ENCODE data around the gene MEX3D.

The MEX3D gene

GRCh38 chr19:1571358-1571757, 3.2 kb upstream of the MEX3D start:
- in situ Hi-C loops (cut with MboI; ENCODE audit: low sequenced_read_pairs): no loop called here
- no peak for DNase-seq (ENCODE audit: low spot score in 2 of 2)
- Histone ChIP-seq H3K9me3 (no peaks in the 10 kb centered on the region), H3K4me1 (no peaks in the 10 kb centered on the region), H3K4me3 (no peak overlapping the region), H3K36me3 (replicated peaks) (no peaks in the 10 kb centered on the region), H3K27me3 (ENCODE audit: low read depth) (no peaks in the 10 kb centered on the region)

- H3K27me3 ChIP-seq (ENCODE audit: low read depth): no peaks in the 10 kb centered on the region
- H3K4me3 ChIP-seq: no peak overlapping the region
- in situ Hi-C loops (cut with MboI; ENCODE audit: low sequenced_read_pairs): no loop called here
- DNase-seq (ENCODE audit: low spot score in 2 of 2): no peak
- H3K9me3 ChIP-seq: no peaks in the 10 kb centered on the region
- no peaks in the 10 kb centered on the region for H3K4me1 ChIP-seq
- H3K36me3 ChIP-seq (replicated peaks): no peaks in the 10 kb centered on the region
These were observed 2.7 kb upstream of the MEX3D start for GRCh38 chr19:1570836-1571235.

- in situ Hi-C loops (cut with MboI; ENCODE audit: low sequenced_read_pairs): no loop called here
- no peak for DNase-seq (ENCODE audit: low spot score in 2 of 2)
- no peaks in the 10 kb centered on the region for H3K27me3 ChIP-seq (ENCODE audit: low read depth)
- no peak overlapping the region for H3K4me3 ChIP-seq
- H3K9me3 ChIP-seq: no peaks in the 10 kb centered on the region
- no peaks in the 10 kb centered on the region for H3K4me1 ChIP-seq
- peaks cover 2% of the 10 kb centered on the region for H3K36me3 ChIP-seq (replicated peaks)
These were observed 1.9 kb upstream of the MEX3D start for GRCh38 chr19:1569997-1570396.

- H3K4me3 ChIP-seq: no peak overlapping the region
- no peaks in the 10 kb centered on the region for H3K9me3 ChIP-seq
- H3K27me3 ChIP-seq (ENCODE audit: low read depth): no peaks in the 10 kb centered on the region
- H3K36me3 ChIP-seq (replicated peaks): peaks cover 2% of the 10 kb centered on the region
- in situ Hi-C loops (cut with MboI; ENCODE audit: low sequenced_read_pairs): no loop called here
- no peak for DNase-seq (ENCODE audit: low spot score in 2 of 2)
- H3K4me1 ChIP-seq: no peaks in the 10 kb centered on the region
These were observed 287 bp downstream of the MEX3D start for GRCh38 chr19:1567848-1568227.

- H3K36me3 ChIP-seq (replicated peaks): peaks cover 2% of the 10 kb centered on the region
- in situ Hi-C loops (cut with MboI; ENCODE audit: low sequenced_read_pairs): no loop called here
- peak in 1 of 2 experiments; percentile 61 for DNase-seq (ENCODE audit: low spot score in 2 of 2)
- no peaks in the 10 kb centered on the region for H3K4me1 ChIP-seq
- no peaks in the 10 kb centered on the region for H3K9me3 ChIP-seq
- H3K4me3 ChIP-seq: peak overlapping the region; percentile 70
- H3K27me3 ChIP-seq (ENCODE audit: low read depth): no peaks in the 10 kb centered on the region
These were observed 843 bp downstream of the MEX3D start for GRCh38 chr19:1567116-1567847.

GRCh38 chr19:1566392-1567115, 1.6 kb downstream of the MEX3D start:
- Histone ChIP-seq H3K9me3 (no peaks in the 10 kb centered on the region), H3K4me1 (no peaks in the 10 kb centered on the region), H3K27me3 (ENCODE audit: low read depth) (no peaks in the 10 kb centered on the region), H3K36me3 (replicated peaks) (peaks cover 2% of the 10 kb centered on the region), H3K4me3 (peak overlapping the region; percentile 70)
- peak; percentile 72 to 82 for DNase-seq (ENCODE audit: low spot score in 2 of 2)
- in situ Hi-C loops (cut with MboI; ENCODE audit: low sequenced_read_pairs): no loop called here

GRCh38 chr19:1563251-1563650, 4.9 kb downstream of the MEX3D start:
- Histone ChIP-seq H3K4me3 (no peak overlapping the region), H3K9me3 (no peaks in the 10 kb centered on the region), H3K4me1 (no peaks in the 10 kb centered on the region), H3K27me3 (ENCODE audit: low read depth) (no peaks in the 10 kb centered on the region), H3K36me3 (replicated peaks) (peaks cover 2% of the 10 kb centered on the region)
- in situ Hi-C loops (cut with MboI; ENCODE audit: low sequenced_read_pairs): no loop called here
- DNase-seq (ENCODE audit: low spot score in 2 of 2): no peak

- in situ Hi-C loops (cut with MboI; ENCODE audit: low sequenced_read_pairs): no loop called here
- DNase-seq (ENCODE audit: low spot score in 2 of 2): no peak
- Histone ChIP-seq H3K4me3 (no peak overlapping the region), H3K36me3 (replicated peaks) (peaks cover 8% of the 10 kb centered on the region), H3K27me3 (ENCODE audit: low read depth) (no peaks in the 10 kb centered on the region), H3K9me3 (no peaks in the 10 kb centered on the region), H3K4me1 (no peaks in the 10 kb centered on the region)
These were observed 6.8 kb downstream of the MEX3D start for GRCh38 chr19:1561236-1561842.

- H3K36me3 ChIP-seq (replicated peaks): peaks cover 8% of the 10 kb centered on the region
- in situ Hi-C loops (cut with MboI; ENCODE audit: low sequenced_read_pairs): no loop called here
- H3K27me3 ChIP-seq (ENCODE audit: low read depth): no peaks in the 10 kb centered on the region
- DNase-seq (ENCODE audit: low spot score in 2 of 2): no peak
- H3K9me3 ChIP-seq: no peaks in the 10 kb centered on the region
- no peak overlapping the region for H3K4me3 ChIP-seq
- no peaks in the 10 kb centered on the region for H3K4me1 ChIP-seq
These were observed 7.7 kb downstream of the MEX3D start for GRCh38 chr19:1560286-1560882.

- DNase-seq (ENCODE audit: low spot score in 2 of 2): no peak
- Histone ChIP-seq H3K4me1 (no peaks in the 10 kb centered on the region), H3K4me3 (no peak overlapping the region), H3K9me3 (no peaks in the 10 kb centered on the region), H3K27me3 (ENCODE audit: low read depth) (no peaks in the 10 kb centered on the region), H3K36me3 (replicated peaks) (peaks cover 6% of the 10 kb centered on the region)
- in situ Hi-C loops (cut with MboI; ENCODE audit: low sequenced_read_pairs): no loop called here
These were observed 9.6 kb downstream of the MEX3D start for GRCh38 chr19:1558552-1558951.

- H3K9me3 ChIP-seq: no peaks in the 10 kb centered on the region
- H3K4me1 ChIP-seq: no peaks in the 10 kb centered on the region
- peaks cover 6% of the 10 kb centered on the region; the same call in 1 of the 2 replicates for H3K36me3 ChIP-seq (replicated peaks)
- no peak overlapping the region for H3K4me3 ChIP-seq
- no peak for DNase-seq (ENCODE audit: low spot score in 2 of 2)
- no peaks in the 10 kb centered on the region for H3K27me3 ChIP-seq (ENCODE audit: low read depth)
- in situ Hi-C loops (cut with MboI; ENCODE audit: low sequenced_read_pairs): no loop called here
These were observed 11.6 kb downstream of the MEX3D start for GRCh38 chr19:1556390-1557070.

GRCh38 chr19:1555487-1556389, 12.4 kb downstream of the MEX3D start:
- H3K4me1 ChIP-seq: no peaks in the 10 kb centered on the region
- peaks cover 6% of the 10 kb centered on the region; the same call in 1 of the 2 replicates for H3K36me3 ChIP-seq (replicated peaks)
- no peaks in the 10 kb centered on the region for H3K9me3 ChIP-seq
- H3K4me3 ChIP-seq: no peak overlapping the region
- DNase-seq (ENCODE audit: low spot score in 2 of 2): no peak
- H3K27me3 ChIP-seq (ENCODE audit: low read depth): no peaks in the 10 kb centered on the region
- in situ Hi-C loops (cut with MboI; ENCODE audit: low sequenced_read_pairs): no loop called here

GRCh38 chr19:1554968-1555367, 13.2 kb downstream of the MEX3D start:
- in situ Hi-C loops (cut with MboI; ENCODE audit: low sequenced_read_pairs): no loop called here
- H3K9me3 ChIP-seq: no peaks in the 10 kb centered on the region

More at GRCh38 chr19:1554968-1555367, 13.2 kb downstream of the MEX3D start:
- H3K4me3 ChIP-seq: no peak overlapping the region
- H3K4me1 ChIP-seq: no peaks in the 10 kb centered on the region
- no peak for DNase-seq (ENCODE audit: low spot score in 2 of 2)
- H3K27me3 ChIP-seq (ENCODE audit: low read depth): no peaks in the 10 kb centered on the region
- H3K36me3 ChIP-seq (replicated peaks): peaks cover 6% of the 10 kb centered on the region; the same call in 1 of the 2 replicates

All from HAP-1 (cell line).